Measurements from ENCODE around the gene DVL1.

DNA sequence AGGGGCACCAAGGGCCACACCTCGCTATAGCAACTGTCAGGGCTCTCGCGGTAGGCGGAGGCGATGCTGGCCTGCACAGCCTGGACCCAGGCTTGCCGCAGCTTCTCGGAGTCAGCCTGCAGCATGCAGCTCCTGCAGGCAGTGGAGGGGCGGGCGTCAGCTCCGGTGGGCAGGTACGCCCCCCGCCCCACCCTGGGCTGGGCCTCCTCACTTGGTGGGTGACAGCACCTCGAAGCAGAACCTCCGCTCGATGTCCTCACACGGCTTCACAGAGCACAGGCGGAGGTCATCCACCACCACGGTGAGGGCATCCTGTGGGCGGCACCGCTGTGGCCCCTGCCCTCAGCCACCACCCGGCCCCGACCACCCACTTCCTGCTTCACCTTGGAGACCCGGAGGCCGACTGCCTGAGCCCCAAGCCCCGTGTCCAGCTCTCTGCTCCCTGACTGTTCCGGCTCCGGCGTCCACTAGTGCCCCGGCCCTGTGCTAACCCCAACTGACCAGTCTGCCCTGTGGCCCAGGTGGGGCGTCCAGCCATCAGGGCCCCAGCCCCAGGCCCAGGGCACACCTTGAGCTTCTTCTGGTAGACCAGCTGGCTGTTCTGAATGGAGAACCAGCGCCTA is 51.3 kb downstream of the DVL1 start:
- TF ChIP-seq, protein P1, sequence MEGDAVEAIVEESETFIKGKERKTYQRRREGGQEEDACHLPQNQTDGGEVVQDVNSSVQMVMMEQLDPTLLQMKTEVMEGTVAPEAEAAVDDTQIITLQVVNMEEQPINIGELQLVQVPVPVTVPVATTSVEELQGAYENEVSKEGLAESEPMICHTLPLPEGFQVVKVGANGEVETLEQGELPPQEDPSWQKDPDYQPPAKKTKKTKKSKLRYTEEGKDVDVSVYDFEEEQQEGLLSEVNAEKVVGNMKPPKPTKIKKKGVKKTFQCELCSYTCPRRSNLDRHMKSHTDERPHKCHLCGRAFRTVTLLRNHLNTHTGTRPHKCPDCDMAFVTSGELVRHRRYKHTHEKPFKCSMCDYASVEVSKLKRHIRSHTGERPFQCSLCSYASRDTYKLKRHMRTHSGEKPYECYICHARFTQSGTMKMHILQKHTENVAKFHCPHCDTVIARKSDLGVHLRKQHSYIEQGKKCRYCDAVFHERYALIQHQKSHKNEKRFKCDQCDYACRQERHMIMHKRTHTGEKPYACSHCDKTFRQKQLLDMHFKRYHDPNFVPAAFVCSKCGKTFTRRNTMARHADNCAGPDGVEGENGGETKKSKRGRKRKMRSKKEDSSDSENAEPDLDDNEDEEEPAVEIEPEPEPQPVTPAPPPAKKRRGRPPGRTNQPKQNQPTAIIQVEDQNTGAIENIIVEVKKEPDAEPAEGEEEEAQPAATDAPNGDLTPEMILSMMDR (IDR thresholded peaks at IDR 0.05), result no peak
- TF ChIP-seq POLR2A (IDR thresholded peaks at IDR 0.05) (no peak), EP300 (IDR thresholded peaks at IDR 0.05) (no peak)
